HG02970 (cell line): ENCODE data around the gene MAP4K3.
"Not testable (repeated sequence)": the region's sequence is repeated elsewhere in the genome, so short reads cannot be mapped to it uniquely, and the experiment has no call there.

Experiments
- ATAC-seq: cut with Tn5 transposase; IDR thresholded peaks from one replicate; pipeline ENCODE4 v1.9.1; 2021; ENCODE audit warnings: mild to moderate bottlenecking, moderate library complexity, moderate number of reproducible peaks; ENCODE audit not compliant: unreplicated experiment, low FRiP score

The MAP4K3 gene

GRCh38 chr2:39411181-39411944 lies 25.7 kb downstream of the MAP4K3 start:
- ATAC-seq = no peak

- no peak for ATAC-seq
Observed at GRCh38 chr2:39409697-39410389, 27.2 kb downstream of the MAP4K3 start.

DNA sequence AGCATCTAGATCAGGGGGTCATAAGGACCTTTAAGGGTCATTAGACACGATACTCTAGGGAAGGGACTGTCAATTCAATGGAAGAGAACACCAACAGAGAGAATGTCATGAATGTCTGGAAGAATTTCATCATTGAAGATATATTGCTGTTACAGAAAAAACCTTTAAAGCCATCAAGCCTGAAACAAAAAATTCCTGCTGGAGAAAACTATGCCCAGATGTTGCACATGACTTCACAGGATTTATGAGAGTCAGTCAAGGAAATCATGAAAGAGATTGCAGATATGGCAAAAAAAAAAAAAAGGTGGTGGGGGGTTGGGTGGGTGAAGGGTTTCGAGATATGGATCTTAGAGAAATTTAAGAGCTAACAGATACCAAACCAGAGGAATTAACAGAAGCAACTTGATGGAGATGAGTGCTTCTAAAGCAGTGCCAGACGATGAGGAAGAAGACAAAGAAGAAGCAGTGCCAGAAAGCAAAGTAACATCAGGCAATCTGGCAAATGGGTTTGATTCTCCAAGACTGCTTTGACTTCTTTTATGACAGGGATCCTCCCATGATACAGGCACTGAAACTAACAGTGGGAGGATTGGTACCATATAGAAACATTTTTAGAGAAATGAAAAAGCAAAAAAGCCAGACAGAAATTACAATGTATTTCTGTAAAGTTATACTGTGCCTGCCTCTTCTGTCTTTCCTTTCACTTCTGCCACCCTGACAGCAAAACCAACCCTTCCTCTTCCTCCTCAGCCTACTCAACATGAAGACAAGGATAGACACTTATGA lies 28.5 kb downstream of the MAP4K3 start:
- no peak for ATAC-seq

GRCh38 chr2:39407516-39408296 lies 29.4 kb downstream of the MAP4K3 start:
- no peak for ATAC-seq

DNA sequence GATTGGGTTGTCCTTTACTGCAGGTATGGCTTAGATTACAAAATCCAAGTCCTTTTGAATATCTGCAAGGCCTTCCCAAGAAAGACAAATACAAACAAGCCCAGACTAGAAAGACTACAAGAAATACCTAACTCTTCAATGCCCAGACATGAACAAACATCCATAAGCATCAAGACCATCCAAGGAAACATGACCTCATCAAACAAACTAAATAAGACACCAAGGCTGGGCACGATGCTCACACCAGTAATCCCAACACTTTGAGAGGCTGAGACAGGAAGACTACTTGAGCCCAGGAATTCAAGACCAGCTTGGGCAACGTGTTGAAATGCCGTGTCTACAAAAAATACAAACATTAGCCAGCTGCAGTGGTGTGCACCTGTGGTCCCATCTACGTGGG lies 31.7 kb downstream of the MAP4K3 start:
- ATAC-seq = no peak

- ATAC-seq = no peak
Observed at GRCh38 chr2:39403311-39403710, 33.8 kb downstream of the MAP4K3 start.

DNA sequence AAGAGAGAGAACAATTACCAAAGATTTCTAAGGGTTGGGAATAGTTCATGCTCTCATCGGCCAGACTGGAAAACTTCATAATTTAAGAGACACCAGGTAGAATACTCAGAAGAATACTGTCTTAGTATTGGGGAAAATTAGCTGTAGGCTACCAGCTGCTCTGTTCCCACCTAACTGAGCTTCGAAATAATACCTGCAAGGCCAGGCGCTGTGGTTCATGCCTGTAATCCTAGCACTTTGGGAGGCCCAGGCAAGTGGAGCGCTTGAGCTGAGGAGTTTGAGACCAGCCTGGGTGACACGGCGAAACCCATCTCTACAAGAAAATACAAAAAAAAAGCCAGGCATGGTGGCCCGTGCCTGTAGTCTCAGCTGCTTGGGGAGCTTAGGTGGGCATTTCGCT lies 35.8 kb downstream of the MAP4K3 start:
- no peak for ATAC-seq

- no peak for ATAC-seq
Observed at GRCh38 chr2:39399570-39399969, 37.5 kb downstream of the MAP4K3 start.

DNA sequence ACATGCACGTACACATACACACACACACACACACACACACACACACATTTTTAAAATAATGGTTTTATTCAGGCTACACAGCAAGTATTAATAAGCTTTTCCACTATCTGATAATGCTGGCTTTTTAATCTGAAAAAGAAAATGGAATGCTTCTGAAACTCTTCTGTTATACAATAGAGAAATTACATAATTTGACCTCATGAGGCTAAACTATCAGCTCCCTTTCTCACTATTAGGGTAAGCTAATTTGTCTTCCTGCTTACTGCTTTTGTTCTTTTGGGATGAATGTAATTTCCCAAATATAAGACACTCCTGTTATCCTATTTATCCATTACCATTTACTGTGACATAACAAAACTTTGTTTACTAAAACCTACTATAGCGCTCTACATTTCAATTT lies 41.8 kb downstream of the MAP4K3 start:
- ATAC-seq = no peak

- no peak for ATAC-seq
Observed at GRCh38 chr2:39394516-39394961, 42.5 kb downstream of the MAP4K3 start.

GRCh38 chr2:39392672-39393071 lies 44.4 kb downstream of the MAP4K3 start:
- no peak for ATAC-seq

- no peak for ATAC-seq
Observed at GRCh38 chr2:39390216-39390615, 46.9 kb downstream of the MAP4K3 start.

GRCh38 chr2:39386064-39386463 lies 51.0 kb downstream of the MAP4K3 start:
- no peak for ATAC-seq

DNA sequence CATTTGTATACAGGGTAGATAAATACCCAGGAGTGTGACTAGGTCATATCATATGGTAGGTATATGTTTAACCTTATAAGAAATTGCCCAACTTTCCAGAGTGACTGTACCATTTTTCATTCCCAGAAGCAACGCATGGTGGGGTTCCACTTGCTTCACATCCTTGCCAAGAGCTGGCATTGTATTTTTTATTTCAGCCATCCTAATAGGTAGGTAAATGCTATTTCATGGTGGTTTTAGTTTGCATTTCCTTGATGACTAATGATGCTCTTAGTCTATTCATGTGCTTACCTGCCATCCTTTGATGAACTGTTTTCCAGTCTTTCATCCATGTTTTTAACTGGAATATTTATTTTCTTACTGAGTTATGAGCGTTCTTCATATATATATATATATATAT lies 51.9 kb downstream of the MAP4K3 start:
- ATAC-seq = no peak

- ATAC-seq = not testable (repeated sequence)
Observed at GRCh38 chr2:39384071-39384470, 53.0 kb downstream of the MAP4K3 start.

DNA sequence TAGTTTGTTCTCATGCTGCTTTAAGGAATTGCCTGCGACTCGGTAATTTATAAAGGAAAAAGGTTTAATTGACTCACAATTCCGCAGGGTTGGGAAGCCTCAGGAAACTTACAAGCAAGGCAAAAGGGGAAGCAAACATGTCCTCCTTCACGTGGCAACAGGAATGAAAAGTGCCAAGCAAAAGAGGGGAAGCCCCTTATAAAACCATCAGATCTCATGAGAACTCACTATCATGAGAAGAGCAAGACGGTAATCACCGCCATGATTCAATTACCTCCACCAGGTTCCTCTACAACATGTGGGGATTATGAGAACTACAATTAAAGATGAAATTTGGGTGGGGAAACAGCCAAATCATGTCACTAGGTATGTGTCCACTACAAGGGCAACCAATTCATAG lies 53.9 kb downstream of the MAP4K3 start:
- ATAC-seq = no peak

GRCh38 chr2:39381653-39382052 lies 55.4 kb downstream of the MAP4K3 start:
- no peak for ATAC-seq

GRCh38 chr2:39380525-39381150 lies 56.4 kb downstream of the MAP4K3 start:
- no peak for ATAC-seq

DNA sequence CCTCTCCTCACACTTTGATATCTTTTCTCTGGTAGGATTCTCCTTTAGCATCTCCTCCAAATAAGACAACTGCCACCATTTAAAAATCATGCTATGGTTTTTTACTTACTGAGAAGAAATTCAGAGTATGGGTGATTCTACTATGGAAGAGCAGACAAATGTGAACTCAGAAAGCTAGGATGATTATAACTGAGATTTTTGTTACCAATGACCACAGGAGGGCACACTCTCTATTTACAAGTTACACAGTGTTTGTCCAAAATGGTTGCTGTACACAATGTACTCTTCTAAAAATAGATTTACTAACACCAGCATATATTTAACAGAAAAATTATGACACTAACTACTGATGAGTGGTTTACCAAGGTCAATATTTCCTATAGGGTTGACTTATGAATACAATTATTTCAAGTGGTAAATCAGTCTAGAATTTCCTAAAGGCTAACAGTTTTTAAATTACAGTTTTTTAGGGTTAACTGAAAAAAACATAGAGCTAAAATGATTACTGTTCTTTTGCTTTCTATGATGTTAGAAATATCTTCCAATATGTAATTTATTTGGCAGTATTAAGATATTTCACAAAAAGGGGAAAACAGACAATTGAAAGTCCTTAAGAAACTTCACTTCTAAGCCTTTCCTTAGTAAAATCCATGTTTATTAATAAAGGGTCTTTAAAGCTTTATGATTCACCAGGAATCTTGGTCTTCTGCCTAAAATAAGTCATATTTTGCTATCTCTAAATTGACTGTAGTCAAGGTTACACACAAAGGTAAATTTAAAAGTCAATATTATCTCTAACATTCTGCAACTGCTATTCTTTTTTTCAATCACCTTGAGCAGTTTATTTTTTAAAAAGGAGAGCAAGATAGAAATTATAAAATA lies 57.2 kb downstream of the MAP4K3 start:
- ATAC-seq = no peak
